NCI-H128 (cell line): Measurements from ENCODE around the gene DGKE.

Experiments used
- DNase-seq: peaks from one replicate; lab custom pipeline; 2025; ENCODE audit not compliant: unreplicated experiment; lab: John Stamatoyannopoulos, UW

Gene DGKE

DNA sequence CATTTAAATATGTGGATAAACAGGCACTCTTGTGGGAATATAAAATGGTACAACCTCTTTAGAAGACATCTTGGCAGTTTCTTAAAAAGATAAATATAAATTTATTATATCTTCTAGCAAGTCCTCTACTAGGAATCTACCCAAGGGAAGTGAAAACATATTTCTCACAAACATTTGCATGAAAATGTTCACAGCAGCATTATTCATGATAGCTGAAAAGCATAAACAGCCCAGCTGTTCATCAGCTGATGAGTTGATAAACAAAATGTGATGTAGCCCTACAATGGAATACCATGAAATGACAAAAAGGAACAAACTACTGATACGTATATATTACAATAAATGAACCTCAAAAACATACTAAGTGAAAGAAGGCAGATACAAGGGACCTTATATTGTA, 12.0 kb downstream of the DGKE start:
- no peak for DNase-seq

GRCh38 chr17:56847106-56847505, 13.2 kb downstream of the DGKE start:
- DNase-seq: no peak

DNA sequence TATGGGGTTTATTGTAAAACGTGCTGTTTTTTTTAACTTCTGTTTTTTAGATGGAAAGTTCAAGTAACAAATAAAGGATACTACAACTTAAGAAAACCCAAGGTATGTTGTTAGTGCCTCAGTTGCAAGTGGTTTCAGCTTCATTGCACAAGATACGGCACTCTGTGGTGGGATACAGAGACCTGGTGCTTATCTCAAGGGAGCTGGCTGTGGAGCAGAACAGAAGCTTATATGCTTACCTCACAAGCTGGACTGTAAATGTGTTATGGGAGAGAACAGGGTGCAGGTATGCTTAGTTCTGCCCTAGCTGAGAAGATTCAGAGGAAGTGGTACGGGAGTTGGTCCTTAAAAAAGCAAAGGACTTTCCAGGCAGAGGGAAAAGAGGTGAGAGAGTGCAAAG, 15.2 kb downstream of the DGKE start:
- DNase-seq: no peak

DNA sequence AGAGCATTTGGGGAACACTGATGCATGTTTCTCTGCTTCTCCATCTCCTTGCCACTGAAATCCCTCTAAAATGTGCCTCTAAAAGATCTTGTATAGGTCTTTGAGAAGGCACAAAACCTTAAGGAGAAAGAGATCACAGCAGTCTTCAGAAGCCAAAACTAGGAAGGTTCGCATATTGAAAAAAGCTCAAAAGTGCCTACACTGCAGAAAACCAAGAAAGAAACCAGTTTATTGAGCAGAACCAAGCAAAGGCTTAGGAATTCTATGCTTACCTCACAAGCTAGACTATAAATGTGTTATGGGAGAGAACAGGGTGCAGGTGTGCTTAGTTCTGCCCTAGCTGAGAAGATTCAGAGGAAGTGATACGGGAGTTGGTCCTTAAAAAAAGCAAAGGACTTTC, 16.6 kb downstream of the DGKE start:
- no peak for DNase-seq

DNA sequence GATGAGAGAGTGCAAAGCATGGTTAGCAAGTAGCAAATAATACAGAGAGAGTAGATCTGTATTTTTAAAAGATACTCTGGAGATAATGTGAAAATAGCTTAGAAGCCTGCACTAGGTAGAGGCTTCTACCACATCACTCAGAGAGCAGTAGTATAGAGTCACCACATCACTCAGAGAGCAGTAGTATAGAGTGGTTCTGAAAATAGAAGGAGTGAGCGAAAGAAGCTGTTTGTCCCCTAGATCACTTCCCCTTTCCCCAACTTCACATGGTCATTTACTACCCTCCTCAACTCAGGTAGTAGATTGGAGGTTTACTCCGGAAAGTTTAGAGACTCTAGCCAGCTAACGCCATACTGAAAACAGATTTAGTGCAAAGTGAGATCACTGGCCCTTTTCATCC, 17.1 kb downstream of the DGKE start:
- DNase-seq: no peak

- no peak for DNase-seq
Measured at GRCh38 chr17:56861899-56862298, 27.9 kb downstream of the DGKE start.

- no peak for DNase-seq
Measured at GRCh38 chr17:56863974-56864373, 30.0 kb downstream of the DGKE start.

GRCh38 chr17:56866076-56866475, 32.1 kb downstream of the DGKE start:
- DNase-seq: no peak

- no peak for DNase-seq
Measured at GRCh38 chr17:56866496-56866895, 32.5 kb downstream of the DGKE start.

- no peak for DNase-seq
Measured at GRCh38 chr17:56867948-56868376, 34.0 kb downstream of the DGKE start.

- no peak for DNase-seq
Measured at GRCh38 chr17:56868716-56869115, 34.8 kb downstream of the DGKE start.

- DNase-seq: no peak
Measured at GRCh38 chr17:56870081-56870651, 36.2 kb downstream of the DGKE start.

DNA sequence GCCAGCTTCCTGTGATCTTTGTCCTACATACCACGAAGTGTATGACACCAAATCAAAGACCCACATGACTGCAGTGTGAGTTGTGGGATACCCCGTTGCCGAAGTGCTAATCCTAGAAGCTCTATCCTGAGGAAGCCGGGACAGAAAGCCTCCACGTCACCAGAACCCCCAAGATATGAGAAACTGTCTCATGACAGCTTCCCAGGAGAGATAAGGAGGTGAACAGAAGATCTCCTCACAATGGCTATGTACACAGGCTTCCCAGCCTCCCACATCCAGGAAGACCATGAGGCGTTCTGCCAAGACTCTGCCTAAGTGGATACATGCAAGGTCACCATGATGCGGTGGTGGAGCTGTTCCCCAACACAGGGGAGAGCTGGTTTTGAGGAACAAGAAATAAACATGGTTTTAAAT, 42.8 kb downstream of the DGKE start:
- DNase-seq: no peak

- no peak for DNase-seq
Measured at GRCh38 chr17:56879280-56879679, 45.3 kb downstream of the DGKE start.

- no peak for DNase-seq
Measured at GRCh38 chr17:56880133-56880532, 46.2 kb downstream of the DGKE start.

- no peak for DNase-seq
Measured at GRCh38 chr17:56880571-56880970, 46.6 kb downstream of the DGKE start.

DNA sequence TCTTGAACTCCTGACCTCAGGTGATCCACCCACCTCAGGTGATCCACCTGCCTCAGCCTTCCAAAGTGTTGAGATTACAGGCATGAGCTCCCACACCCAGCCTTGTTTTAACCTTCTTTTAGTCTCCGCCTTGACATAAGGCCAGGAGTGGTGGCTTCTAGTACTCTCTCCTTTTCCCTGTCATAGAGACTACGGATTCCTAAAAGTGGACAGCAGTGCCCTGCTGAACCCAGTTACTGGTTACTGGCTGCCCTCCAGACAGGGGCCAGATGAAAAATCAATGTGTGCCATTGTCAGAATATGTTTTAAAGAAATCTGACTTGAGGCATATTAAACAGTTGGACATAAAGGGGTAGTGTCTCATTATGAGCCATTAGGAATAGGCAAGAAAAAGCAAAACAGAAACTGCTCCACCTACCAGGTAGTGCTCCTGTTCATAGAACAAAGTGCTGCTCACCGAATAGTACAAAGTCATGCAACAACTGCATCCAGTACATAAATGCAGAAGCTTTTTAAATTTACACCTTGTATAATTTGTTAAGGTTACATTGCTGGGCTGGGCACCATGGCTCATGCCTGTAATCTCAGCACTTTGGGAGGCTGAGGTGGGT, 47.8 kb downstream of the DGKE start:
- no peak for DNase-seq

GRCh38 chr17:56883616-56884015, 49.7 kb downstream of the DGKE start:
- DNase-seq: no peak

DNA sequence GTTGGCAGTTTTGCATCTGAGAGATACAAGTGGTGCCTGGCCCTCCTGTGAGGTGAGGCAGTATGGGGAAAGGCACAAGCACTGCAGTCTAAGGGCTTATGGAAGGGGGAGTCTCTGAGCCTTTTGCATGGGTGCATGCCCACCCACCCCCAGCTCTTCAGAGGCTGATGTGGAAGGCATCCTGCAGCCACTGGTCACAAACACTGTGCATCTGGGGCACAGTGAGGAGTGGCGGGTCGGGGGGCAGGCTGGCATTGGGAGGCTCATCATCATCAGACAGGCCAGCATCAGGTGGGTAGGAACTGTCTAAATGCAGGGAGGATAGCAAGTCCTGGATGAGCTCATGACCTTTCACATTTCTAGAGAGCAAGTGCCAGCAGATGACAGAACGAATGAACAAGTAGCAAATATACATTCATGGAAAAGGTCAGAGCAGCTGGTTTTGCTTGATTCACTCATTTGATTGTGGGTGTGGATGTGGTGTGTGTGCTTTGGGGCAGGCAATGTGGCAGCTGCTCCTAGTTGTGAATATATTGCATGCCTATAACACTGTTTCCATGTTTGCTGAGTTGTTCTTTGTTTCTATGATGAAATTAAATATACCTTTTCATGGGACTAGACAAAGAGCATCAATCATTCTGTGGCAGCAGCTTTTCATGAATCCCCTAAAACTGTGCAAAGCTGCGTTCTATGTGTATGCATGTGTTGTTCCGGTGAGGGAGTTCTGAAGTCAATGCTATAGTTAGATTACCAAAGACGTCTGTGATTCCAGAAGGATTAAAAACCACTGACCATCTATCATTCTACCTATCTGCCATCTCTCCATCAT, 50.7 kb downstream of the DGKE start:
- DNase-seq: no peak

- no peak for DNase-seq
Measured at GRCh38 chr17:56885312-56885657, 51.3 kb downstream of the DGKE start.

DNA sequence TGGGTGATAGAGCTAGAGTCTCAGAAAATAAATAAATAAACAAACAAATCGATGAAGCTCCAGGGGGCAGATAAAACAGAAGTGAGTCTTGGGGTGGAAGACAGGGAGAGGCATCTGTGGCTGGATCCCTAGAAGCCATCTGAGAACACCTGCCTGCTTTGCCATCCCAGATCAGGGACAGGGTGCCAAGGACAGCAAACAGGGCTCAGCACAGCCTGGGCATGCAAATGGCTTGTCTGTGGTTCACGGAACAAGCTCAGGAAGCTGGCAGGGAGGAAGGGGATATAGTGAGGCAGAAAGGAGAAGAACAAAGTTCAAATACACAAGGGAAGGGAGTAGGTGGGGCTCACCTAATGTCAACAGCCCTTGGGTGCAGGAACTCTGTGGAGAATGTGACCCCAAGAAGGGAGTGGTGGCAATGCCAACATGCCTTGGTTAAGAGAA, 52.4 kb downstream of the DGKE start:
- DNase-seq: no peak

DNA sequence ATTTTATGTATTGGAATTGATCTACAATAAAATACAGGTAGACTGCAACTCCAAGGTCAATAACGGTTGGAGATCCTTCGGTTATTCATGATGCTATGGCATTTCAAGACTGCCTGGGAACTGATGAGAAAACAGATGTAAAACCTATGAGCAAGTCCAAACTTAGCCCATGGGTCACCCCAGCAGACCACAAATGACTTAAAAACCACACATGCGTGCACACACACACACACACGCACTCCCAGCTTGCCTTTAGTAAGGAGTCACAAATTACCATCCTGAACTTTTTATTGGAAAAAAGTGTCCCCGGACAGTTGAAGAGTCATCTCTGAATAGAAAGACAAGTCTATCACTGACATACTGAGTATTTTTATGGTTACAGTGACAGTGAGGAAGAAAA, 53.2 kb downstream of the DGKE start:
- no peak for DNase-seq
